ENCODE results near the gene IGFBPL1.
"Not testable (repeated sequence)": the region's sequence is repeated elsewhere in the genome, so short reads cannot be mapped to it uniquely, and the experiment has no call there.

The IGFBPL1 gene

GRCh38 chr9:38423973-38424843 lies at the start of gene IGFBPL1:
Gene IGFBPL1, minus strand, starts transcription at chr9:38424454. Its CDS starts 30 bp downstream, at chr9:38424424.
- peak; percentile 84 for DNase-seq

- not testable (repeated sequence) for DNase-seq
These were observed 48.5 kb upstream of the IGFBPL1 start for GRCh38 chr9:38472583-38473249.

GRCh38 chr9:38467404-38467803 lies 43.1 kb upstream of the IGFBPL1 start:
- no peak for DNase-seq

GRCh38 chr9:38453835-38454234 lies 29.6 kb upstream of the IGFBPL1 start:
- no peak for DNase-seq

- DNase-seq, result no peak
These were observed 26.9 kb upstream of the IGFBPL1 start for GRCh38 chr9:38451162-38451561.

- no peak for DNase-seq
These were observed 23.4 kb upstream of the IGFBPL1 start for GRCh38 chr9:38447703-38448102.

- no peak for DNase-seq
These were observed 21.1 kb upstream of the IGFBPL1 start for GRCh38 chr9:38445154-38446043.

- DNase-seq, result no peak
These were observed 19.3 kb upstream of the IGFBPL1 start for GRCh38 chr9:38443597-38443996.

GRCh38 chr9:38443181-38443580 lies 18.9 kb upstream of the IGFBPL1 start:
- no peak for DNase-seq

- DNase-seq, result no peak
These were observed 18.3 kb upstream of the IGFBPL1 start for GRCh38 chr9:38442473-38443096.

- DNase-seq, result no peak
These were observed 17.3 kb upstream of the IGFBPL1 start for GRCh38 chr9:38441347-38442085.

GRCh38 chr9:38440516-38440915 lies 16.3 kb upstream of the IGFBPL1 start:
- DNase-seq, result no peak

GRCh38 chr9:38439916-38440301 lies 15.7 kb upstream of the IGFBPL1 start:
- no peak for DNase-seq

- no peak for DNase-seq
These were observed 15.1 kb upstream of the IGFBPL1 start for GRCh38 chr9:38439291-38439915.

- DNase-seq, result no peak
These were observed 13.1 kb upstream of the IGFBPL1 start for GRCh38 chr9:38437193-38437823.

GRCh38 chr9:38436708-38437107 lies 12.5 kb upstream of the IGFBPL1 start:
- DNase-seq, result no peak

- DNase-seq, result no peak
These were observed 11.3 kb upstream of the IGFBPL1 start for GRCh38 chr9:38435521-38435920.

GRCh38 chr9:38434853-38435252 lies 10.6 kb upstream of the IGFBPL1 start:
- no peak for DNase-seq

GRCh38 chr9:38434365-38434764 lies 10.1 kb upstream of the IGFBPL1 start:
- DNase-seq, result no peak

- DNase-seq, result peak; percentile 19
These were observed 8.8 kb upstream of the IGFBPL1 start for GRCh38 chr9:38432922-38433510.

- no peak for DNase-seq
These were observed 6.9 kb upstream of the IGFBPL1 start for GRCh38 chr9:38431116-38431515.
